ENCODE results near the gene RIPOR3.

RIPOR3 gene

GRCh38 chr20:50587291-50587961 lies 103.9 kb downstream of the RIPOR3 start:
- no peak for DNase-seq

- no peak for DNase-seq
These were observed 104.7 kb downstream of the RIPOR3 start for GRCh38 chr20:50586531-50587232.

- DNase-seq, result no peak
These were observed 105.7 kb downstream of the RIPOR3 start for GRCh38 chr20:50585678-50586077.

GRCh38 chr20:50585214-50585613 lies 106.1 kb downstream of the RIPOR3 start:
- no peak for DNase-seq

- no peak for DNase-seq
These were observed 106.7 kb downstream of the RIPOR3 start for GRCh38 chr20:50584687-50585086.

- DNase-seq, result no peak
These were observed 107.7 kb downstream of the RIPOR3 start for GRCh38 chr20:50583442-50584150.

- DNase-seq, result no peak
These were observed 108.6 kb downstream of the RIPOR3 start for GRCh38 chr20:50582591-50583234.

GRCh38 chr20:50582092-50582491 lies 109.2 kb downstream of the RIPOR3 start:
- no peak for DNase-seq

- DNase-seq, result no peak
These were observed 110.3 kb downstream of the RIPOR3 start for GRCh38 chr20:50580842-50581544.

- DNase-seq, result peak; percentile 72
These were observed 111.2 kb downstream of the RIPOR3 start for GRCh38 chr20:50580016-50580747.

- DNase-seq, result no peak
These were observed 111.8 kb downstream of the RIPOR3 start for GRCh38 chr20:50579511-50579910.

GRCh38 chr20:50578778-50579165 lies 112.6 kb downstream of the RIPOR3 start:
- DNase-seq, result no peak

- no peak for DNase-seq
These were observed 113.1 kb downstream of the RIPOR3 start for GRCh38 chr20:50578061-50578777.

GRCh38 chr20:50577175-50578018 lies 113.9 kb downstream of the RIPOR3 start:
- no peak for DNase-seq

GRCh38 chr20:50575865-50576720 lies 115.2 kb downstream of the RIPOR3 start:
- DNase-seq, result peak; percentile 86

- DNase-seq, result no peak
These were observed 116.8 kb downstream of the RIPOR3 start for GRCh38 chr20:50574586-50574985.

GRCh38 chr20:50574108-50574507 lies 117.2 kb downstream of the RIPOR3 start:
- DNase-seq, result no peak

GRCh38 chr20:50572938-50573777 lies 118.2 kb downstream of the RIPOR3 start:
- peak; percentile 81 for DNase-seq

Data from hematopoietic multipotent progenitor cell treated with erythropoietin and hydrocortisone succinate and interleukin-3 and kit ligand, for 4 days (in vitro differentiated cells).